Peyer's patch (tissue), 4 donors: ENCODE data around the gene OSBPL3.

Experiments used
- POLR2A ChIP-seq, 2 donors: fragments of 450-650 bp; IDR thresholded peaks; one replicate each; pipeline ENCODE4 v1.5.1; 2017; ENCODE audit warnings: antibody characterized with exemption in 2 of 2, mild to moderate bottlenecking in 2 of 2, moderate library complexity in 2 of 2
- TF ChIP-seq, protein P1 (sequence below), 6 experiments: fragments of 450-650 bp in 4 of 6; fragments of 200-600 bp in 2 of 6; sonication (generic) in 1 of 6; IDR thresholded peaks; one replicate each; pipeline ENCODE4 v1.5.1; 2017 to 2019; ENCODE audit warnings: antibody characterized with exemption in 6 of 6, mild to moderate bottlenecking in 3 of 6, moderate library complexity in 1 of 6

DNA sequence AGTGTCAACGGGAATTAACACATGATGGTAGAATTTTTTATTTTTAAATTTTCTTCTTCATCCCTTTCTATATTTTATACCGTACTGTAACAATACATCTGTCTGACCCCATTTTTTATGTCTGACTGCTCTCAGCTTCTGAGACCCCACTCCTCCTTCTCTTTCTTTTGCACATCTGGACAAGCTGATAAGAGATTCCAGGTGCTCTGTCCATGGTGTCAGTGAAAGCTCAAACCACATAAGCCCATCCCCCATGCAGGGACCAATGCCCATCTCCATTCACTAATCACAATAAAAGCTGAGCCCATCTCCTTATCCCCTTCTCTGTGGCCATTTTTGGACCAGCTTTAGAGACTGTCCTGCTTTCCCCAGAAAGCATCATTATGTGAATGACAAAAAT, 231.5 kb downstream of the OSBPL3 start:
- TF ChIP-seq, protein P1, sequence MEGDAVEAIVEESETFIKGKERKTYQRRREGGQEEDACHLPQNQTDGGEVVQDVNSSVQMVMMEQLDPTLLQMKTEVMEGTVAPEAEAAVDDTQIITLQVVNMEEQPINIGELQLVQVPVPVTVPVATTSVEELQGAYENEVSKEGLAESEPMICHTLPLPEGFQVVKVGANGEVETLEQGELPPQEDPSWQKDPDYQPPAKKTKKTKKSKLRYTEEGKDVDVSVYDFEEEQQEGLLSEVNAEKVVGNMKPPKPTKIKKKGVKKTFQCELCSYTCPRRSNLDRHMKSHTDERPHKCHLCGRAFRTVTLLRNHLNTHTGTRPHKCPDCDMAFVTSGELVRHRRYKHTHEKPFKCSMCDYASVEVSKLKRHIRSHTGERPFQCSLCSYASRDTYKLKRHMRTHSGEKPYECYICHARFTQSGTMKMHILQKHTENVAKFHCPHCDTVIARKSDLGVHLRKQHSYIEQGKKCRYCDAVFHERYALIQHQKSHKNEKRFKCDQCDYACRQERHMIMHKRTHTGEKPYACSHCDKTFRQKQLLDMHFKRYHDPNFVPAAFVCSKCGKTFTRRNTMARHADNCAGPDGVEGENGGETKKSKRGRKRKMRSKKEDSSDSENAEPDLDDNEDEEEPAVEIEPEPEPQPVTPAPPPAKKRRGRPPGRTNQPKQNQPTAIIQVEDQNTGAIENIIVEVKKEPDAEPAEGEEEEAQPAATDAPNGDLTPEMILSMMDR (IDR thresholded peaks at IDR 0.05) = no peak
- no peak for TF ChIP-seq POLR2A (IDR thresholded peaks at IDR 0.05)
